ENCODE results near the gene RBM17. TPM values are rescaled to one million over a fixed set of nuclear protein-coding genes. Genes with fewer than 3 reads are reported as not detected.

RBM17 gene
- total and polyA plus RNA-seq, 10 of the 15 experiments (the other 5 are each of a cell fraction or from before 2014, with no cell fraction given) = 28.4 to 181 (median 83.9) TPM

DNA sequence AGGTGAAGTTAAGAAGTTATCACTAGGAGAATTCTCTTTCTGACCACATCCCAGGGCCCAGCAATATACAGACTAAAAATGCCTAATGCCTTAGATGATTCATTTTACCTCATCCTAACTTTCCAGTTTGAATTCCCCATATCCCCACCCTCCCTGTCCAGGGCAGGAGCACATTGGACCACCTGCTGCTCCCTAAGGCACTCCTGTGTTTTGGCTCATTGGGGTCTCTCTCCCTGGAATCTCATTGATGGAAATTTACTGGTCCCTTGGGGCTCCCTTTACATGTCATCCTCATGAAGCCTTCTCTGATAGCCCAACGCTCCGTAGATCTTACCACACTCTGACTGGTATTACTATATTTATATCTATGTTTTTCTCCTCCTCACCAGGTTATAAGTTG lies 29.3 kb upstream of the RBM17 start (continued):
- TF ChIP-seq WRNIP1 (IDR thresholded peaks at IDR 0.05; ENCODE audit: borderline replicate concordance, low read depth, low read length) (no peak), NRF1 (conservative IDR thresholded peaks at IDR 0.05; ENCODE audit: low read depth, low read length) (no peak), ZNF207 (IDR thresholded peaks at IDR 0.05; ENCODE audit: borderline replicate concordance) (no peak), SRF (IDR thresholded peaks at IDR 0.05; ENCODE audit: low read depth in 2 of 2, low read length in 2 of 2) (no peak)
- TF ChIP-seq, protein P1, sequence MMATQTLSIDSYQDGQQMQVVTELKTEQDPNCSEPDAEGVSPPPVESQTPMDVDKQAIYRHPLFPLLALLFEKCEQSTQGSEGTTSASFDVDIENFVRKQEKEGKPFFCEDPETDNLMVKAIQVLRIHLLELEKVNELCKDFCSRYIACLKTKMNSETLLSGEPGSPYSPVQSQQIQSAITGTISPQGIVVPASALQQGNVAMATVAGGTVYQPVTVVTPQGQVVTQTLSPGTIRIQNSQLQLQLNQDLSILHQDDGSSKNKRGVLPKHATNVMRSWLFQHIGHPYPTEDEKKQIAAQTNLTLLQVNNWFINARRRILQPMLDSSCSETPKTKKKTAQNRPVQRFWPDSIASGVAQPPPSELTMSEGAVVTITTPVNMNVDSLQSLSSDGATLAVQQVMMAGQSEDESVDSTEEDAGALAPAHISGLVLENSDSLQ (IDR thresholded peaks at IDR 0.05) = no peak

DNA sequence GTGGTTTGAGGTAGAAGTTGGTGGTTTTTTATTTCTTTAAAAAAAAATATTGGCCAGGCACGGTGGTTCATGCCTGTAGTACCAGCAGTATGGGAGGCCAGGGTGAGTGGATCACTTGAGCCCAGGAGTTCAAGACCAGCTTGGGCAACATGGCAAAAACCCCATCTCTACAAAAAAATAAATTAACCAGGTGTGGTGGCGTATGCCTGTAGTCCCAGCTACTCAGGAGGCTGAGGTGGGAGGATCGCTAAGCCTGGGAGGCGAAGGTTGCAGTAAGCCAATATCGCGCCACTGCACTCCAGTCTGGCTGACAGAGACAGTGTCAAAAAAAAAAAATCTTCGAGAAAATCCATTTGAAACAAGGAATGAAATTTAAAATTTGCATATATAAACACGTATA lies 27.8 kb upstream of the RBM17 start:
- CTCF ChIA-PET = interaction anchor here (0.9 to 3.0 kb wide), 8 partner anchors 10 to 341 kb away, joined by 3 to 19 read pairs (median 4); no protein-coding TSS in a partner anchor
- in situ Hi-C loops (cut with MboI) = no loop called here
- intact Hi-C loops (cut with micrococcal nuclease; ENCODE audit: unreplicated experiment) = no loop called here
- H3K27ac ChIP-seq (ENCODE audit: control insufficient read depth, insufficient read depth) = no peak overlapping the region
- H3K4me3 ChIP-seq = no peak overlapping the region
- no peaks in the 10 kb centered on the region; the same call in 1 of the 2 replicates for H3K79me2 ChIP-seq (ENCODE audit: control insufficient read depth, insufficient read depth, low read length)
- ATAC-seq (no peak), FAIRE-seq (no peak), DNase-seq (ENCODE audit: low read depth, low spot score) (no peak)
- TF ChIP-seq POU2F2 (IDR thresholded peaks at IDR 0.05; ENCODE audit: borderline replicate concordance, low read depth, low read length) (no peak), CHD2 (IDR thresholded peaks at IDR 0.05; ENCODE audit: borderline replicate concordance, low read depth, low read length) (no peak), MYC (IDR thresholded peaks at IDR 0.05; ENCODE audit: insufficient read depth, insufficient read length, insufficient replicate concordance, low read length, severe bottlenecking) (no peak), SUZ12 (IDR thresholded peaks at IDR 0.05; ENCODE audit: unreplicated experiment) (no peak)
- TF ChIP-seq, protein P2, sequence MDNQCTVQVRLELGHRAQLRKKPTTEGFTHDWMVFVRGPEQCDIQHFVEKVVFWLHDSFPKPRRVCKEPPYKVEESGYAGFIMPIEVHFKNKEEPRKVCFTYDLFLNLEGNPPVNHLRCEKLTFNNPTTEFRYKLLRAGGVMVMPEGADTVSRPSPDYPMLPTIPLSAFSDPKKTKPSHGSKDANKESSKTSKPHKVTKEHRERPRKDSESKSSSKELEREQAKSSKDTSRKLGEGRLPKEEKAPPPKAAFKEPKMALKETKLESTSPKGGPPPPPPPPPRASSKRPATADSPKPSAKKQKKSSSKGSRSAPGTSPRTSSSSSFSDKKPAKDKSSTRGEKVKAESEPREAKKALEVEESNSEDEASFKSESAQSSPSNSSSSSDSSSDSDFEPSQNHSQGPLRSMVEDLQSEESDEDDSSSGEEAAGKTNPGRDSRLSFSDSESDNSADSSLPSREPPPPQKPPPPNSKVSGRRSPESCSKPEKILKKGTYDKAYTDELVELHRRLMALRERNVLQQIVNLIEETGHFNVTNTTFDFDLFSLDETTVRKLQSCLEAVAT (IDR thresholded peaks at IDR 0.05) = peak; percentile 46; the same call in 1 of the 2 replicates
- TF ChIP-seq, protein P1 (IDR thresholded peaks at IDR 0.05) = no peak
- TF ChIP-seq, protein P3, sequence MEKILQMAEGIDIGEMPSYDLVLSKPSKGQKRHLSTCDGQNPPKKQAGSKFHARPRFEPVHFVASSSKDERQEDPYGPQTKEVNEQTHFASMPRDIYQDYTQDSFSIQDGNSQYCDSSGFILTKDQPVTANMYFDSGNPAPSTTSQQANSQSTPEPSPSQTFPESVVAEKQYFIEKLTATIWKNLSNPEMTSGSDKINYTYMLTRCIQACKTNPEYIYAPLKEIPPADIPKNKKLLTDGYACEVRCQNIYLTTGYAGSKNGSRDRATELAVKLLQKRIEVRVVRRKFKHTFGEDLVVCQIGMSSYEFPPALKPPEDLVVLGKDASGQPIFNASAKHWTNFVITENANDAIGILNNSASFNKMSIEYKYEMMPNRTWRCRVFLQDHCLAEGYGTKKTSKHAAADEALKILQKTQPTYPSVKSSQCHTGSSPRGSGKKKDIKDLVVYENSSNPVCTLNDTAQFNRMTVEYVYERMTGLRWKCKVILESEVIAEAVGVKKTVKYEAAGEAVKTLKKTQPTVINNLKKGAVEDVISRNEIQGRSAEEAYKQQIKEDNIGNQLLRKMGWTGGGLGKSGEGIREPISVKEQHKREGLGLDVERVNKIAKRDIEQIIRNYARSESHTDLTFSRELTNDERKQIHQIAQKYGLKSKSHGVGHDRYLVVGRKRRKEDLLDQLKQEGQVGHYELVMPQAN (conservative IDR thresholded peaks at IDR 0.05) = no peak
- TF ChIP-seq, protein P4, sequence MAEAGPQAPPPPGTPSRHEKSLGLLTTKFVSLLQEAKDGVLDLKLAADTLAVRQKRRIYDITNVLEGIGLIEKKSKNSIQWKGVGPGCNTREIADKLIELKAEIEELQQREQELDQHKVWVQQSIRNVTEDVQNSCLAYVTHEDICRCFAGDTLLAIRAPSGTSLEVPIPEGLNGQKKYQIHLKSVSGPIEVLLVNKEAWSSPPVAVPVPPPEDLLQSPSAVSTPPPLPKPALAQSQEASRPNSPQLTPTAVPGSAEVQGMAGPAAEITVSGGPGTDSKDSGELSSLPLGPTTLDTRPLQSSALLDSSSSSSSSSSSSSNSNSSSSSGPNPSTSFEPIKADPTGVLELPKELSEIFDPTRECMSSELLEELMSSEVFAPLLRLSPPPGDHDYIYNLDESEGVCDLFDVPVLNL (IDR thresholded peaks at IDR 0.05; ENCODE audit: low read depth, low read length) = no peak
- H2AFZ ChIP-seq (ENCODE audit: control insufficient read depth, low read depth, low read length) = no peak overlapping the region
- SMC1A ChIA-PET (ENCODE audit: uncharacterized antibody, unreplicated experiment) = interaction anchor here (0.7 to 3.9 kb wide), 7 partner anchors 11 to 239 kb away, joined by 3 to 18 read pairs (median 3); no protein-coding TSS in a partner anchor
- peaks cover 37% of the 10 kb centered on the region for H3K4me1 ChIP-seq (ENCODE audit: control insufficient read depth, insufficient read depth, low read length)
- H3K9me3 ChIP-seq (replicated peaks; ENCODE audit: control insufficient read depth, insufficient read depth, low read length) = no peaks in the 10 kb centered on the region
- WGBS (ENCODE audit: insufficient coverage, insufficient replicate concordance, low lambda C conversion rate, missing lambda C conversion rate) = 74% methylated on average over 8 of the region's 8 CpGs
- RAD21 ChIA-PET (ENCODE audit: unreplicated experiment) = interaction anchor here (1.0 to 2.3 kb wide), 2 partner anchors 8 to 10 kb away, joined by 6 to 11 read pairs; no protein-coding TSS in a partner anchor
- no TSS peak for BruUV-seq (replicated peaks)
- H3K27me3 ChIP-seq (replicated peaks in 1 of 2; ENCODE audit: control insufficient read depth in 2 of 2, insufficient read depth in 2 of 2, low read length in 1 of 2) = no peaks in the 10 kb centered on the region
- POLR2A ChIA-PET = interaction anchor here (1.0 to 3.4 kb wide), 3 partner anchors 9 to 47 kb away, joined by 3 to 16 read pairs (median 3); no protein-coding TSS in a partner anchor
- peak overlapping the region; percentile 20 for H3K4me2 ChIP-seq (ENCODE audit: control insufficient read depth, insufficient read depth)
- no peaks in the 10 kb centered on the region for H4K20me1 ChIP-seq (ENCODE audit: control insufficient read depth, insufficient read depth)
- no peaks in the 10 kb centered on the region for H3K36me3 ChIP-seq (ENCODE audit: control insufficient read depth in 2 of 2, insufficient read depth in 2 of 2, low read length in 1 of 2)
- H3K9ac ChIP-seq (ENCODE audit: control insufficient read depth, insufficient read depth, low read length) = no peak overlapping the region
